HEK293T (cell line): Measurements from ENCODE around the gene UHRF1.

Experiments
- BHLHE40 ChIP-seq: fragments of 450-650 bp; IDR thresholded peaks from 2 replicates; pipeline ENCODE4 v1.6.1; 2016; ENCODE audit warnings: mild to moderate bottlenecking, moderate library complexity, borderline replicate concordance
- HDGF ChIP-seq: fragments of 450-650 bp; IDR thresholded peaks from 2 replicates; pipeline ENCODE4 v1.6.1; 2017; ENCODE audit warnings: antibody characterized with exemption, borderline replicate concordance
- PKNOX1 ChIP-seq: fragments of 450-650 bp; IDR thresholded peaks from 2 replicates; pipeline ENCODE4 v1.6.1; 2016
- SP1 ChIP-seq: fragments of 450-650 bp; IDR thresholded peaks from 2 replicates; pipeline ENCODE4 v1.6.1; 2017
- TARDBP ChIP-seq: fragments of 450-650 bp; IDR thresholded peaks from 2 replicates; pipeline ENCODE4 v1.6.1; 2016
- ZNF384 ChIP-seq: fragments of 450-650 bp; IDR thresholded peaks from 2 replicates; pipeline ENCODE4 v1.6.1; 2016

DNA sequence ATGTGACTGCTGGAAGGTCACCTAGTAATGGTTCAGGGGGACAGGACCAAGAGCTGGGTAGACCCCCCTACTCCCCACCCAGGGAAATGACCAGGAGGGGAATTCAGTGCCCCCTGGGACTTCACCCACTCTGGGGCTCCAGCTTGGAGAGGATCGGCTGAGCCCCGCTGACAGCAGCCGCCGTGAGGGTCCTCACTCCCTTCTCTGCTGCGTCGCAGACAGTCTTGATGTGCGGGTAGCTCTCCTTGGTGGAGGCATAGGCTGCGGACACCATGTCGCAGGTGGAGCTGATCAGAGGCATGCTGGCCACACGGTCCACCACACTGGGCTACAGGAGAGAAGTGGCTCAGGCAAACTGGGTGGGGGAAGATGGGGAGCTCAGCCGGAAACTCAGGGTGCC is 49.6 kb upstream of the UHRF1 start:
- no peak for TF ChIP-seq PKNOX1
- no peak for TF ChIP-seq ZNF384
- no peak for TF ChIP-seq TARDBP
- no peak for TF ChIP-seq SP1
- TF ChIP-seq HDGF: no peak
- no peak for TF ChIP-seq BHLHE40
